Sigmoid colon (tissue), 7 donors: ENCODE data around the gene NDUFA8. TPM values are rescaled to one million over a fixed set of nuclear protein-coding genes. Genes with fewer than 3 reads are reported as not detected.

Source experiments
- DNase-seq: peaks from one replicate; pipeline ENCODE4 v3.0.0-alpha.2; 2019
- H3K27ac ChIP-seq, 4 donors: fragments of 200-600 bp; sonication (generic); one replicate each; pipeline ENCODE4 v1.5.1; 2016 to 2019; ENCODE audit warnings: mild to moderate bottlenecking in 1 of 4
- H3K27me3 ChIP-seq, 3 donors: fragments of 200-600 bp; sonication (generic); one replicate each; pipeline ENCODE4 v1.5.1; 2019; ENCODE audit warnings: mild to moderate bottlenecking in 1 of 3
- H3K36me3 ChIP-seq, 4 donors: fragments of 200-600 bp; sonication (generic); one replicate each; pipeline ENCODE4 v1.5.1; 2016 to 2019
- H3K4me1 ChIP-seq, 4 donors: fragments of 200-600 bp; sonication (generic); one replicate each; pipeline ENCODE4 v1.5.1; 2017 to 2019
- H3K4me3 ChIP-seq, 4 donors: fragments of 200-600 bp; sonication (generic); one replicate each; pipeline ENCODE4 v1.5.1; 2017 to 2019; ENCODE audit warnings: mild to moderate bottlenecking in 2 of 4, moderate library complexity in 1 of 4
- H3K9me3 ChIP-seq, 4 donors: fragments of 200-600 bp in 3 of 4; sonication (generic) in 3 of 4; one replicate each; pipeline versions ENCODE4 v1.5.1 to v1.6.1; 2013 to 2019
- CTCF ChIP-seq, 4 experiments: fragments of 450-650 bp in 3 of 4; fragments of 200-600 bp in 1 of 4; IDR thresholded peaks; one replicate each; pipeline ENCODE4 v1.5.1; 2016 to 2019; ENCODE audit warnings: antibody characterized with exemption in 4 of 4, mild to moderate bottlenecking in 3 of 4, moderate library complexity in 2 of 4
- EP300 ChIP-seq, 4 donors: sonication (generic); formaldehyde crosslinking; IDR thresholded peaks; one replicate each; pipeline ENCODE4 v1.6.1; 2017; ENCODE audit warnings: antibody characterized with exemption in 4 of 4
- POLR2A ChIP-seq, 2 donors: fragments of 450-650 bp; IDR thresholded peaks; one replicate each; pipeline ENCODE4 v1.6.1; 2016; ENCODE audit warnings: antibody characterized with exemption in 2 of 2, mild to moderate bottlenecking in 2 of 2, moderate library complexity in 2 of 2
- POLR2AphosphoS5 ChIP-seq, 4 donors: sonication (generic); formaldehyde crosslinking; IDR thresholded peaks; one replicate each; pipeline ENCODE4 v1.6.1; 2017; ENCODE audit warnings: antibody characterized with exemption in 4 of 4
- WGBS, 2 donors: extraction: QIAGEN DNeasy Blood & Tissue Kit; methylation state at CpG; one replicate each; pipeline ENCODE4 v1.1.7; 2013; 5-methylcytosine and 5-hydroxymethylcytosine counted together
- intact Hi-C: fragments of 100-400 bp; cut with DNase I; formaldehyde crosslinking; loops from one replicate; pipeline ENCODE4 v1.15.1; 2023
- polyA plus RNA-seq, 3 donors: library from polyadenylated mRNA; stranded (reverse); fragments of 200-250 nt; gene quantifications; one replicate each; pipeline ENCODE4 v1.2.3, GENCODE V29; 2013
- total RNA-seq, 4 donors: library from RNA; depleted of rRNA; stranded (reverse); fragments of >200 nt; gene quantifications; one replicate each; pipeline ENCODE4 v1.1.0, GENCODE V29; 2016
- donor health status: healthy with polysubstance abuse.
- donor health status: Bipolar disorder and iron deficiency.
- donor health status: healthy.

Gene NDUFA8
- total RNA-seq (100 to 1,000 TPM in 1 of 4 donors, 10 to 100 TPM in 3; 63.9 to 106 (median 88.8) TPM), polyA plus RNA-seq (100 to 1,000 TPM in 2 of 3 donors, 10 to 100 TPM in 1; 92.7 to 194 (median 134) TPM)

GRCh38 chr9:122159026-122159924 is at the start of gene NDUFA8, which contains the start of gene MORN5:
Gene NDUFA8, minus strand, starts transcription at chr9:122159779. Its CDS starts 102 bp downstream, at chr9:122159677.
Gene MORN5, plus strand, starts transcription at chr9:122159908. Its CDS starts 65 bp downstream, at chr9:122159973.
- no peaks in the 10 kb centered on the region for H3K36me3 ChIP-seq
- intact Hi-C loops = loop anchor here (2.0 kb wide), 1 partner anchor 106 kb away; the partner anchor contains the start of genes MRRF and RBM18
- H3K27ac ChIP-seq = peak within 1 kb of the TSS; percentile 89 to 94 (median 92)
- H3K4me3 ChIP-seq = peak within 1 kb of the TSS; percentile 87 to 98 (median 92)
- DNase-seq = peak; percentile 98
- no peaks in the 10 kb centered on the region for H3K27me3 ChIP-seq
- peaks cover 0 to 62% (median 49%) of the 10 kb centered on the region in 4 donors for H3K4me1 ChIP-seq
- 1% methylated on average over 56 of the region's 56 CpGs for WGBS, 2 donors
- no peaks in the 10 kb centered on the region for H3K9me3 ChIP-seq
- TF ChIP-seq POLR2A (IDR thresholded peaks at IDR 0.05) (peak; percentile 87 to 88), CTCF (IDR thresholded peaks at IDR 0.05) (peak; percentile 12 to 29 (median 24)), POLR2AphosphoS5 (IDR thresholded peaks at IDR 0.05) (peak; percentile 95 to 97 (median 96)), EP300 (IDR thresholded peaks at IDR 0.05) (no peak)

DNA sequence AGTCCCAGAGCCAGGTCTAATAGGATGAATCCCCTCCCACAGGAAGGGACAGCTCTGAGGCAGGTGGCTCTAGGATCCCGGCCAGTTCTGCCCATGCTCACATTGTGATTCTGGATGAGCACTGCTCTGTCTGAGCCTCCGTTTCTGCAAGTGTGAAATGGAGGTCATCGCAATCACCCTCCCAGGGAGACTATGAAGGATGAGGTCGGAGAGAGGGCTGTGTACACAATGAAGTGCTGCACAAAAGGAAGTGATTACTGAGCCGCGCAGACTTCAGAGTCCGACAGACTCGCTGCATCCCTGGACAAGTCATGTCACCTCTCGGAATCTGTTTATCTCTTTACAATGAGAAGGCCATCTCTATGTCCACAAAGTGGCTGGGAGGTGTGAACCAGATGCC is 47.5 kb upstream of the NDUFA8 start:
- H3K27me3 ChIP-seq = peaks cover under 1 to 13% (median 2%) of the 10 kb centered on the region in 3 donors
- H3K4me1 ChIP-seq = no peaks in the 10 kb centered on the region
- 79% methylated on average over 9 of the region's 9 CpGs for WGBS, 2 donors
- intact Hi-C loops = no loop called here
- H3K9me3 ChIP-seq = no peaks in the 10 kb centered on the region
- no peaks in the 10 kb centered on the region for H3K36me3 ChIP-seq
- no peak overlapping the region for H3K4me3 ChIP-seq
- no peak for TF ChIP-seq EP300 (IDR thresholded peaks at IDR 0.05)
- no peak for TF ChIP-seq POLR2AphosphoS5 (IDR thresholded peaks at IDR 0.05)
- TF ChIP-seq POLR2A (IDR thresholded peaks at IDR 0.05) = no peak
- TF ChIP-seq CTCF (IDR thresholded peaks at IDR 0.05) = no peak
- DNase-seq = no peak
- no peak overlapping the region for H3K27ac ChIP-seq

GRCh38 chr9:122206118-122207046 is 46.8 kb upstream of the NDUFA8 start:
- TF ChIP-seq CTCF (IDR thresholded peaks at IDR 0.05) = no peak
- TF ChIP-seq POLR2AphosphoS5 (IDR thresholded peaks at IDR 0.05) = no peak
- H3K36me3 ChIP-seq = no peaks in the 10 kb centered on the region
- no peak overlapping the region for H3K27ac ChIP-seq
- peaks cover 0 to 6% (median 2%) of the 10 kb centered on the region in 3 donors for H3K27me3 ChIP-seq
- H3K4me1 ChIP-seq = no peaks in the 10 kb centered on the region
- H3K9me3 ChIP-seq = no peaks in the 10 kb centered on the region
- no peak overlapping the region for H3K4me3 ChIP-seq
- no peak for DNase-seq
- intact Hi-C loops = no loop called here
- 86 to 87% methylated on average over 9 of the region's 9 CpGs for WGBS, 2 donors

GRCh38 chr9:122205176-122205575 is 45.6 kb upstream of the NDUFA8 start:
- Histone ChIP-seq H3K27me3 (no peaks in the 10 kb centered on the region), H3K9me3 (no peaks in the 10 kb centered on the region), H3K36me3 (no peaks in the 10 kb centered on the region), H3K4me1 (no peaks in the 10 kb centered on the region), H3K27ac (no peak overlapping the region), H3K4me3 (no peak overlapping the region)
- intact Hi-C loops = no loop called here
- DNase-seq = no peak
- TF ChIP-seq POLR2AphosphoS5 (IDR thresholded peaks at IDR 0.05) (no peak), POLR2A (IDR thresholded peaks at IDR 0.05) (no peak), CTCF (IDR thresholded peaks at IDR 0.05) (no peak), EP300 (IDR thresholded peaks at IDR 0.05) (no peak)
- 91% methylated on average over 8 of the region's 8 CpGs for WGBS, 2 donors
